Uterus (tissue), 2 donors: Measurements from ENCODE around the gene PTPRM.

Source experiments
- POLR2A ChIP-seq, 2 donors: fragments of 450-650 bp; IDR thresholded peaks; one replicate each; pipeline ENCODE4 v1.6.1; 2016; ENCODE audit warnings: antibody characterized with exemption in 2 of 2, mild to moderate bottlenecking in 1 of 2, moderate library complexity in 1 of 2
- TF ChIP-seq, protein P1 (sequence below), 4 experiments: fragments of 200-600 bp in 2 of 4; fragments of 450-650 bp in 2 of 4; sonication (generic) in 2 of 4; IDR thresholded peaks; one replicate each; pipeline ENCODE4 v1.5.1; 2016 to 2019; ENCODE audit warnings: antibody characterized with exemption in 4 of 4, mild to moderate bottlenecking in 2 of 4, moderate library complexity in 1 of 4

DNA sequence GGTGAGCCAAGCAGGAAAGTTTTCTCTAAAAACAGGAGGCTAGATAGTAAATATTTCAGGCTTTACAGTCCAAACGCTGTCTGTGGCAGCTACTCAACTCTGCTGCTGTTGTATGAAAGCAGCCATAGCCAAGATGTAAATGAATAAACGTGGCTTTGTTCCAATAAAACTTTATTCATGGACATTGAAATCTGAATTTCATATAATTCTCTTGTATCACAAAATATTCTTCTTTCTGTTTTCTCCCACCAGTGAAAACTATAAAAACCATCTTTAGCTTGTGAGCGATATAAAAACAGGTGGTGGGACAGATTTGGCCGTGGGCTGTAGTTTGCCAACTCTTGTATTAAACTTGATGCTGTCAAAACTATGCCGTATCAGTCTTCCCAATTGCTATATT lies 333.0 kb downstream of the PTPRM start:
- TF ChIP-seq POLR2A (IDR thresholded peaks at IDR 0.05): no peak
- TF ChIP-seq, protein P1, sequence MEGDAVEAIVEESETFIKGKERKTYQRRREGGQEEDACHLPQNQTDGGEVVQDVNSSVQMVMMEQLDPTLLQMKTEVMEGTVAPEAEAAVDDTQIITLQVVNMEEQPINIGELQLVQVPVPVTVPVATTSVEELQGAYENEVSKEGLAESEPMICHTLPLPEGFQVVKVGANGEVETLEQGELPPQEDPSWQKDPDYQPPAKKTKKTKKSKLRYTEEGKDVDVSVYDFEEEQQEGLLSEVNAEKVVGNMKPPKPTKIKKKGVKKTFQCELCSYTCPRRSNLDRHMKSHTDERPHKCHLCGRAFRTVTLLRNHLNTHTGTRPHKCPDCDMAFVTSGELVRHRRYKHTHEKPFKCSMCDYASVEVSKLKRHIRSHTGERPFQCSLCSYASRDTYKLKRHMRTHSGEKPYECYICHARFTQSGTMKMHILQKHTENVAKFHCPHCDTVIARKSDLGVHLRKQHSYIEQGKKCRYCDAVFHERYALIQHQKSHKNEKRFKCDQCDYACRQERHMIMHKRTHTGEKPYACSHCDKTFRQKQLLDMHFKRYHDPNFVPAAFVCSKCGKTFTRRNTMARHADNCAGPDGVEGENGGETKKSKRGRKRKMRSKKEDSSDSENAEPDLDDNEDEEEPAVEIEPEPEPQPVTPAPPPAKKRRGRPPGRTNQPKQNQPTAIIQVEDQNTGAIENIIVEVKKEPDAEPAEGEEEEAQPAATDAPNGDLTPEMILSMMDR (IDR thresholded peaks at IDR 0.05): no peak
